IMR-90 (cell line): ENCODE measurements around the gene SEMA4D. TPM values are rescaled to one million over a fixed set of nuclear protein-coding genes. Genes with fewer than 3 reads are reported as not detected.

ENCODE experiments used
- ATAC-seq: fragments of 200-7000 bp; cut with Tn5 transposase; 2 replicates; pipeline ENCODE4 v1.9.1; 2020; ENCODE audit warnings: low read depth, mild to moderate bottlenecking, moderate library complexity
- BruUV-seq: library from RNA; stranded (reverse); fragments of 400-500 nt; replicated peaks from 2 replicates; lab custom pipeline; 2021; lab: Mats Ljungman, UMichigan
- CTCF ChIA-PET: fragments of 300-600 bp; formaldehyde crosslinking; extraction: SDS; loops from one replicate; lab custom pipeline; 2021; ENCODE audit warnings: antibody characterized with exemption; lab: Yijun Ruan, JAX
- POLR2A ChIA-PET: fragments of 300-600 bp; sonication (Branson Sonifier 250); formaldehyde crosslinking; loops from one replicate; lab custom pipeline; 2022; ENCODE audit warnings: antibody characterized with exemption; ENCODE audit not compliant: unreplicated experiment; lab: Charles Lee
- DNase-seq: peaks from one replicate; pipeline ENCODE4 v3.0.0; 2013
- H2AFZ ChIP-seq: replicated peaks from 2 replicates; pipeline ENCODE3; 2013; ENCODE audit warnings: low read length, mild to moderate bottlenecking; ENCODE audit not compliant: poor library complexity
- H2AK5ac ChIP-seq: 2 replicates; pipeline ENCODE4 v1.6.1; 2013; ENCODE audit warnings: low read depth, low read length, inconsistent platforms
- H2AK9ac ChIP-seq: replicated peaks from 2 replicates; pipeline ENCODE3; 2013; ENCODE audit warnings: mild to moderate bottlenecking, low read depth, low read length, moderate library complexity; ENCODE audit not compliant: poor library complexity
- H2BK120ac ChIP-seq: 2 replicates; pipeline ENCODE4 v1.6.1; 2013; ENCODE audit warnings: low read depth, low read length, inconsistent platforms
- H2BK15ac ChIP-seq: 3 replicates; pipeline ENCODE4 v1.6.1; 2013; ENCODE audit warnings: low read depth, low read length, inconsistent platforms
- H2BK20ac ChIP-seq: 2 replicates; pipeline ENCODE4 v1.6.1; 2013; ENCODE audit warnings: low read depth, mild to moderate bottlenecking, inconsistent platforms, low read length, moderate library complexity
- H2BK5ac ChIP-seq: 2 replicates; pipeline ENCODE4 v1.6.1; 2013; ENCODE audit warnings: mild to moderate bottlenecking, low read depth, low read length, inconsistent platforms; ENCODE audit not compliant: poor library complexity, severe bottlenecking
- H3K14ac ChIP-seq: replicated peaks from 2 replicates; pipeline ENCODE4 v1.6.1; 2013; ENCODE audit warnings: low read depth, low read length, inconsistent platforms
- H3K18ac ChIP-seq: 2 replicates; pipeline ENCODE4 v1.6.1; 2013; ENCODE audit warnings: low read depth, low read length, control low read depth
- H3K23ac ChIP-seq: 2 replicates; pipeline ENCODE4 v1.6.1; 2013; ENCODE audit warnings: low read depth, low read length, inconsistent platforms
- H3K27ac ChIP-seq: 2 replicates; pipeline ENCODE4 v1.5.1; 2013; ENCODE audit warnings: mild to moderate bottlenecking, control low read depth, low read length; ENCODE audit not compliant: insufficient read depth
- H3K27me3 ChIP-seq: 2 replicates; pipeline ENCODE4 v1.6.1; 2013; ENCODE audit warnings: low read length; ENCODE audit not compliant: control insufficient read depth, insufficient read depth
- H3K36me3 ChIP-seq: 2 replicates; pipeline ENCODE4 v1.6.1; 2013; ENCODE audit warnings: low read length, mixed read lengths; ENCODE audit not compliant: control insufficient read depth, insufficient read depth
- H3K4ac ChIP-seq: 2 replicates; pipeline ENCODE4 v1.6.1; 2013; ENCODE audit warnings: low read depth, low read length, inconsistent platforms
- H3K4me1 ChIP-seq: 2 replicates; pipeline ENCODE4 v1.6.1; 2013; ENCODE audit warnings: low read length, mixed read lengths; ENCODE audit not compliant: control insufficient read depth, insufficient read depth
- H3K4me2 ChIP-seq: 2 replicates; pipeline ENCODE4 v1.6.1; 2013; ENCODE audit warnings: low read depth, mild to moderate bottlenecking, control low read depth, low read length, moderate library complexity
- H3K4me3 ChIP-seq: 2 replicates; pipeline ENCODE4 v1.5.1; 2013; ENCODE audit warnings: low read depth, mild to moderate bottlenecking, control low read depth, low read length, moderate library complexity; ENCODE audit not compliant: insufficient read depth
- H3K56ac ChIP-seq: 2 replicates; pipeline ENCODE4 v1.6.1; 2013; ENCODE audit warnings: low read length, inconsistent platforms; ENCODE audit not compliant: insufficient read depth; ENCODE audit errors: extremely low read depth
- H3K79me1 ChIP-seq, 2 experiments: 2 replicates each; pipeline ENCODE4 v1.6.1; 2013; ENCODE audit warnings: low read length in 2 of 2, inconsistent platforms in 1 of 2, low read depth in 1 of 2
- H3K9ac ChIP-seq: 2 replicates; pipeline ENCODE4 v1.6.1; 2013; ENCODE audit warnings: low read depth, low read length, control low read depth
- H3K9me1 ChIP-seq: 2 replicates; pipeline ENCODE4 v1.6.1; 2013; ENCODE audit warnings: low read length, inconsistent platforms; ENCODE audit not compliant: insufficient read depth
- H3K9me3 ChIP-seq: 2 replicates; pipeline ENCODE4 v1.6.1; 2013; ENCODE audit warnings: low read length; ENCODE audit not compliant: control insufficient read depth, insufficient read depth
- H4K20me1 ChIP-seq: 2 replicates; pipeline ENCODE4 v1.6.1; 2013; ENCODE audit warnings: low read length, inconsistent platforms; ENCODE audit not compliant: insufficient read depth
- H4K5ac ChIP-seq: 2 replicates; pipeline ENCODE4 v1.6.1; 2013; ENCODE audit warnings: mild to moderate bottlenecking, low read depth, low read length, control low read depth
- H4K8ac ChIP-seq, 2 experiments: 2 replicates each; pipeline ENCODE4 v1.6.1; 2013; ENCODE audit warnings: low read depth in 2 of 2, low read length in 2 of 2, control low read depth in 1 of 2, inconsistent platforms in 1 of 2
- H4K91ac ChIP-seq: 2 replicates; pipeline ENCODE4 v1.6.1; 2013; ENCODE audit warnings: low read depth, low read length, inconsistent platforms; ENCODE audit not compliant: insufficient read depth
- BHLHE40 ChIP-seq: fragments of 150-350 bp; IDR thresholded peaks from 2 replicates; pipeline ENCODE4 v1.6.1; 2016; ENCODE audit warnings: mild to moderate bottlenecking, low read depth, low read length
- CEBPB ChIP-seq: IDR thresholded peaks from 2 replicates; pipeline ENCODE4 v1.6.1; 2012; ENCODE audit warnings: low read depth, low read length, improper control_type of control experiment
- CHD1 ChIP-seq: IDR thresholded peaks from 2 replicates; pipeline ENCODE4 v1.6.1; 2012; ENCODE audit warnings: low read depth, low read length, improper control_type of control experiment
- FOS ChIP-seq: fragments of 150-350 bp; IDR thresholded peaks from 2 replicates; pipeline ENCODE4 v1.6.1; 2016; ENCODE audit warnings: low read depth, low read length
- MAFK ChIP-seq: IDR thresholded peaks from 2 replicates; pipeline ENCODE4 v1.6.1; 2012; ENCODE audit warnings: low read depth, low read length, improper control_type of control experiment
- MAZ ChIP-seq: IDR thresholded peaks from 2 replicates; pipeline ENCODE4 v1.6.1; 2012; ENCODE audit warnings: low read depth, mild to moderate bottlenecking, low read length, improper control_type of control experiment, moderate library complexity, borderline replicate concordance
- MXI1 ChIP-seq: IDR thresholded peaks from 2 replicates; pipeline ENCODE4 v1.6.1; 2012; ENCODE audit warnings: low read depth, mild to moderate bottlenecking, low read length, moderate library complexity, borderline replicate concordance
- NFE2L2 ChIP-seq: fragments of 150-350 bp; IDR thresholded peaks from 2 replicates; pipeline ENCODE4 v1.6.1; 2016; ENCODE audit warnings: low read depth, mild to moderate bottlenecking, low read length
- RAD21 ChIP-seq: IDR thresholded peaks from 2 replicates; pipeline ENCODE4 v1.6.1; 2012; ENCODE audit warnings: low read length, improper control_type of control experiment
- RCOR1 ChIP-seq: IDR thresholded peaks from 2 replicates; pipeline ENCODE4 v1.6.1; 2012; ENCODE audit warnings: mild to moderate bottlenecking, low read length, improper control_type of control experiment; ENCODE audit not compliant: insufficient replicate concordance
- SMC3 ChIP-seq: fragments of 150-350 bp; IDR thresholded peaks from 2 replicates; pipeline ENCODE4 v1.6.1; 2016; ENCODE audit warnings: low read depth, mild to moderate bottlenecking, antibody characterized with exemption, low read length, moderate library complexity
- WGBS, 2 experiments: methylation state at CpG; one replicate each; pipeline versions ENCODE4 v1.1.5 to v1.1.7; 2013; ENCODE audit warnings: missing lambda C conversion rate in 2 of 2; ENCODE audit not compliant: insufficient read length in 1 of 2; ENCODE audit errors: extremely low coverage in 2 of 2; 5-methylcytosine and 5-hydroxymethylcytosine counted together
- dilution Hi-C: fragments of 300-500 bp; cut with HindIII; formaldehyde crosslinking; loops from one replicate; pipeline ENCODE4 v1.14.3; 2018; ENCODE audit warnings: low sequenced_read_pairs; ENCODE audit not compliant: unreplicated experiment
- in situ Hi-C: fragments of 300-500 bp; cut with MboI; formaldehyde crosslinking; loops from 3 replicates; pipeline ENCODE4 v1.14.3; 2019; ENCODE audit warnings: low sequenced_read_pairs, inconsistent platforms, mixed read lengths
- intact Hi-C: fragments of 100-400 bp; cut with micrococcal nuclease; formaldehyde crosslinking; loops from 2 replicates; pipeline ENCODE4 v1.10.0; 2022
- polyA plus RNA-seq, 3 experiments: library from polyadenylated mRNA; depleted of rRNA; stranded (reverse); fragments of >200 nt; gene quantifications; 2 replicates each; pipeline ENCODE4 v1.2.3, GENCODE V29; 2012; ENCODE audit warnings: low replicate concordance in 1 of 3
- total RNA-seq: library from RNA; depleted of rRNA; stranded (reverse); fragments of >200 nt; gene quantifications from 2 replicates; pipeline ENCODE4 v1.2.3, GENCODE V29; 2012
- TF ChIP-seq, protein P1 (sequence below): fragments of 150-350 bp; IDR thresholded peaks from 2 replicates; pipeline ENCODE4 v1.6.1; 2016; ENCODE audit warnings: low read depth, mild to moderate bottlenecking, low read length, moderate library complexity, borderline replicate concordance
- TF ChIP-seq, protein P2 (sequence below): conservative IDR thresholded peaks from 2 replicates; pipeline ENCODE4 v1.5.1; 2012; ENCODE audit warnings: mild to moderate bottlenecking, low read depth, low read length, improper control_type of control experiment
- TF ChIP-seq, protein P3 (sequence below): fragments of 150-350 bp; IDR thresholded peaks from 2 replicates; pipeline ENCODE4 v1.6.1; 2017; ENCODE audit warnings: mild to moderate bottlenecking, antibody characterized with exemption, low read length, low read depth

SEMA4D gene
- total and polyA plus RNA-seq, 2 of the 4 experiments (the other 2 are of a cell fraction), result 0.90 to 1.5 TPM

DNA sequence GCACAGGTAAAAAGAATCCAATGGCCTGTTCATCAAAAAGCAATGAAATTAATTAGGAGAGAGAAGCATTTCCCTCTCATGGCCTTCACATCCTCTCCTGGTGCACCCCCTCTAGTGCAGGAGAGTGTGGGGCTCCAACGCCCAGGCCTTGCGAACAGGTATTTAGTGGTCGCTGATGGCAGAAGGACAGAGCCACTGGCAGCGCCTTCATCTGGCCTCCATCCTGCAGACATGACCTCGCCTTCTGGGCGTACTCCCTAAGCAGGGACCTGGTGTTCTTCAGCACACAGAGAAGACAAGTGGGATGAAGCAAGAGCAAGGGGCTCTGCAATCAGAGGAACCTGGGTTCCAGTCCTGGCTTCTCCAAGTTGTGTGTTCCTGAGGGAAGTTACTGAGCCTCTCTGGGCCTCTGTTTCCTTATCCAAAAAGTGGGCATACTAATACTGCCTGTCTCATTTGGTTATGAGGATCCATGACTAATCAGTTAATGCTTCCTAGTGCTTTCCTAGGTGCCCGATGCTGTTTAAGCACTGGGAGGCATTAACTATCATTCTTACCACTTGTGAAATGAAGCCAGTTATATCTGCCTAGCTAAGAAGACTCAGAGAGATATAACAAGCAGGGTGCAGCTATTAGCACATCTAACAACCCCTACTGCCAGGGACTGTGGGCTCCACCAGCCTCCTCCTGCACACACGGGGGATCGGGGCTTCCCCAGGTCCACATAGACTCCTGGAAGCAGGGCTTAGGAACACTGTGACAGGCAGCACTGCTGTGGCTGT lies 77.3 kb downstream of the SEMA4D start:
- Histone ChIP-seq H2AK9ac (no peak overlapping the region), H3K4me2 (no peak overlapping the region), H2AK5ac (peak overlapping the region; percentile 61), H4K91ac (peak overlapping the region; percentile 54; the same call in 1 of the 2 replicates), H2BK5ac (no peak overlapping the region), H3K9me3 (no peaks in the 10 kb centered on the region), H3K4me1 (peaks cover 18% of the 10 kb centered on the region), H3K18ac (peak overlapping the region; percentile 20; the same call in 1 of the 2 replicates), H2AFZ (no peak overlapping the region), H3K9ac (no peak overlapping the region), H2BK20ac (no peak overlapping the region; the same call in 1 of the 2 replicates), H4K8ac (peak overlapping the region; percentile 9 to 42; a peak in 2 of 4 replicates), H4K20me1 (no peaks in the 10 kb centered on the region), H3K4me3 (no peak overlapping the region), H3K23ac (no peak overlapping the region), H3K27me3 (no peaks in the 10 kb centered on the region), H4K5ac (peak overlapping the region; percentile 19; the same call in 1 of the 2 replicates), H3K79me1 (no peaks in the 10 kb centered on the region; a peak in 1 of 4 replicates), H3K9me1 (peaks cover 9% of the 10 kb centered on the region; the same call in 1 of the 2 replicates), H2BK15ac (peak overlapping the region; percentile 50; the same call in 1 of the 3 replicates), H3K27ac (no peak overlapping the region), H2BK120ac (peak overlapping the region; percentile 8; the same call in 1 of the 2 replicates), H3K56ac (no peak overlapping the region), H3K4ac (0 out of 2 replicates have a peak overlapping the region, but pooled peaks have one; percentile 9), H3K14ac (no peak overlapping the region), H3K36me3 (no peaks in the 10 kb centered on the region; the same call in 1 of the 2 replicates)
- intact Hi-C loops, result no loop called here
- CTCF ChIA-PET, result no interaction called here
- DNase-seq (no peak), ATAC-seq (no peak)
- BruUV-seq, result no TSS peak
- in situ Hi-C loops, result no loop called here
- dilution Hi-C loops, result no loop called here
- POLR2A ChIA-PET, result no interaction called here
- WGBS, 2 experiments, result 100% methylated on average over 2 of the region's 9 CpGs; no CpG with 5 or more reads in 1 of the 2 experiments
- TF ChIP-seq NFE2L2, result no peak
- no peak for TF ChIP-seq FOS
- TF ChIP-seq, protein P1, sequence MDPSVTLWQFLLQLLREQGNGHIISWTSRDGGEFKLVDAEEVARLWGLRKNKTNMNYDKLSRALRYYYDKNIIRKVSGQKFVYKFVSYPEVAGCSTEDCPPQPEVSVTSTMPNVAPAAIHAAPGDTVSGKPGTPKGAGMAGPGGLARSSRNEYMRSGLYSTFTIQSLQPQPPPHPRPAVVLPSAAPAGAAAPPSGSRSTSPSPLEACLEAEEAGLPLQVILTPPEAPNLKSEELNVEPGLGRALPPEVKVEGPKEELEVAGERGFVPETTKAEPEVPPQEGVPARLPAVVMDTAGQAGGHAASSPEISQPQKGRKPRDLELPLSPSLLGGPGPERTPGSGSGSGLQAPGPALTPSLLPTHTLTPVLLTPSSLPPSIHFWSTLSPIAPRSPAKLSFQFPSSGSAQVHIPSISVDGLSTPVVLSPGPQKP, result no peak
- no peak for TF ChIP-seq BHLHE40
- TF ChIP-seq, protein P2, sequence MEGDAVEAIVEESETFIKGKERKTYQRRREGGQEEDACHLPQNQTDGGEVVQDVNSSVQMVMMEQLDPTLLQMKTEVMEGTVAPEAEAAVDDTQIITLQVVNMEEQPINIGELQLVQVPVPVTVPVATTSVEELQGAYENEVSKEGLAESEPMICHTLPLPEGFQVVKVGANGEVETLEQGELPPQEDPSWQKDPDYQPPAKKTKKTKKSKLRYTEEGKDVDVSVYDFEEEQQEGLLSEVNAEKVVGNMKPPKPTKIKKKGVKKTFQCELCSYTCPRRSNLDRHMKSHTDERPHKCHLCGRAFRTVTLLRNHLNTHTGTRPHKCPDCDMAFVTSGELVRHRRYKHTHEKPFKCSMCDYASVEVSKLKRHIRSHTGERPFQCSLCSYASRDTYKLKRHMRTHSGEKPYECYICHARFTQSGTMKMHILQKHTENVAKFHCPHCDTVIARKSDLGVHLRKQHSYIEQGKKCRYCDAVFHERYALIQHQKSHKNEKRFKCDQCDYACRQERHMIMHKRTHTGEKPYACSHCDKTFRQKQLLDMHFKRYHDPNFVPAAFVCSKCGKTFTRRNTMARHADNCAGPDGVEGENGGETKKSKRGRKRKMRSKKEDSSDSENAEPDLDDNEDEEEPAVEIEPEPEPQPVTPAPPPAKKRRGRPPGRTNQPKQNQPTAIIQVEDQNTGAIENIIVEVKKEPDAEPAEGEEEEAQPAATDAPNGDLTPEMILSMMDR, result no peak
- TF ChIP-seq MXI1, result no peak
- TF ChIP-seq, protein P3, sequence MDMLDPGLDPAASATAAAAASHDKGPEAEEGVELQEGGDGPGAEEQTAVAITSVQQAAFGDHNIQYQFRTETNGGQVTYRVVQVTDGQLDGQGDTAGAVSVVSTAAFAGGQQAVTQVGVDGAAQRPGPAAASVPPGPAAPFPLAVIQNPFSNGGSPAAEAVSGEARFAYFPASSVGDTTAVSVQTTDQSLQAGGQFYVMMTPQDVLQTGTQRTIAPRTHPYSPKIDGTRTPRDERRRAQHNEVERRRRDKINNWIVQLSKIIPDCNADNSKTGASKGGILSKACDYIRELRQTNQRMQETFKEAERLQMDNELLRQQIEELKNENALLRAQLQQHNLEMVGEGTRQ, result no peak
- TF ChIP-seq MAZ, result no peak
- no peak for TF ChIP-seq CHD1
- TF ChIP-seq SMC3, result no peak
- TF ChIP-seq MAFK, result no peak
- TF ChIP-seq RCOR1, result no peak
- TF ChIP-seq RAD21, result no peak
- no peak for TF ChIP-seq CEBPB
